Effector memory CD8-positive, alpha-beta T cell (primary cell): Measurements from ENCODE around the gene CA14.
"Not testable (repeated sequence)": the region's sequence is repeated elsewhere in the genome, so short reads cannot be mapped to it uniquely, and the experiment has no call there.

ENCODE experiments used
- ATAC-seq: fragments of 150-1000 bp; cut with Tn5 transposase; replicated peaks from 2 replicates; pipeline ENCODE4 v1.10.0; 2021; ENCODE audit warnings: mild to moderate bottlenecking, moderate library complexity
- DNase-seq, 3 experiments: peaks; one replicate each; pipeline ENCODE4 v3.0.0; 2021
- H3K27ac Mint-ChIP-seq, 2 donors: one replicate each; pipeline ENCODE4 v1.8.0; 2022; ENCODE audit warnings: mild to moderate bottlenecking in 2 of 2, mixed read lengths in 2 of 2, moderate library complexity in 2 of 2
- H3K27me3 Mint-ChIP-seq, 2 donors: one replicate each; pipeline ENCODE4 v1.8.0; 2022; ENCODE audit warnings: mixed read lengths in 2 of 2
- H3K36me3 Mint-ChIP-seq: one replicate; pipeline ENCODE4 v1.8.0; 2022; ENCODE audit warnings: mild to moderate bottlenecking, moderate library complexity, mixed read lengths; ENCODE audit not compliant: insufficient read depth
- H3K4me1 Mint-ChIP-seq, 2 donors: one replicate each; pipeline ENCODE4 v1.8.0; 2022; ENCODE audit warnings: low read depth in 2 of 2, mixed read lengths in 2 of 2
- H3K4me3 Mint-ChIP-seq, 2 donors: one replicate each; pipeline ENCODE4 v1.8.0; 2022; ENCODE audit warnings: mild to moderate bottlenecking in 2 of 2, mixed read lengths in 2 of 2, moderate library complexity in 2 of 2
- H3K9me3 Mint-ChIP-seq, 2 donors: one replicate each; pipeline ENCODE4 v1.8.0; 2022; ENCODE audit warnings: mixed read lengths in 2 of 2
- total RNA-seq, 9 experiments: gene quantifications; one replicate each; lab custom pipeline; 2026; lab: John Stamatoyannopoulos, UW

Gene CA14
- total RNA-seq, result 0 to 0.10 (median 0) reads per million in 9 experiments

- peak within 1 kb of the TSS in 1 of 2 donors; percentile 18 for H3K4me3 Mint-ChIP-seq
- DNase-seq (no peak), ATAC-seq (no peak)
- H3K27me3 Mint-ChIP-seq, result peaks cover 44 to 49% of the 10 kb centered on the region in 2 donors
- H3K27ac Mint-ChIP-seq, result peak within 1 kb of the TSS in 1 of 2 donors; percentile 59
- peaks cover 10 to 14% of the 10 kb centered on the region in 2 donors for H3K4me1 Mint-ChIP-seq
- no peaks in the 10 kb centered on the region for H3K36me3 Mint-ChIP-seq
- H3K9me3 Mint-ChIP-seq, result no peaks in the 10 kb centered on the region
These were observed at the start of gene CA14 for GRCh38 chr1:150257624-150258585. CA14 (plus strand) TSS chr1:150257774; CDS start chr1:150258129, 355 bp downstream.

GRCh38 chr1:150208460-150208859 lies 49.1 kb upstream of the CA14 start:
- not testable (repeated sequence) for H3K36me3 Mint-ChIP-seq, H3K9me3 Mint-ChIP-seq, H3K4me1 Mint-ChIP-seq, ATAC-seq, H3K27ac Mint-ChIP-seq, DNase-seq, H3K27me3 Mint-ChIP-seq, H3K4me3 Mint-ChIP-seq

GRCh38 chr1:150210091-150210490 lies 47.5 kb upstream of the CA14 start:
- DNase-seq (no peak), ATAC-seq (no peak)
- Mint-ChIP-seq H3K9me3 (no peaks in the 10 kb centered on the region), H3K27ac (no peak overlapping the region), H3K27me3 (no peaks in the 10 kb centered on the region), H3K4me1 (peaks cover 12 to 16% of the 10 kb centered on the region in 2 donors), H3K36me3 (peaks cover 12% of the 10 kb centered on the region), H3K4me3 (no peak overlapping the region)

- no peaks in the 10 kb centered on the region for H3K9me3 Mint-ChIP-seq
- peaks cover 12% of the 10 kb centered on the region for H3K36me3 Mint-ChIP-seq
- no peak for DNase-seq
- H3K4me3 Mint-ChIP-seq, result no peak overlapping the region
- H3K4me1 Mint-ChIP-seq, result peaks cover 12 to 16% of the 10 kb centered on the region in 2 donors
- no peak overlapping the region for H3K27ac Mint-ChIP-seq
- no peak for ATAC-seq
- H3K27me3 Mint-ChIP-seq, result no peaks in the 10 kb centered on the region
These were observed 46.9 kb upstream of the CA14 start for GRCh38 chr1:150210706-150211105.

GRCh38 chr1:150212070-150212469 lies 45.5 kb upstream of the CA14 start:
- Mint-ChIP-seq H3K27ac (no peak overlapping the region), H3K36me3 (peaks cover 16% of the 10 kb centered on the region), H3K4me3 (no peak overlapping the region), H3K27me3 (no peaks in the 10 kb centered on the region), H3K9me3 (no peaks in the 10 kb centered on the region), H3K4me1 (peaks cover 12 to 16% of the 10 kb centered on the region in 2 donors)
- ATAC-seq (no peak), DNase-seq (no peak)

- H3K36me3 Mint-ChIP-seq, result peaks cover 16% of the 10 kb centered on the region
- ATAC-seq, result peak; percentile 99
These were observed 44.1 kb upstream of the CA14 start for GRCh38 chr1:150213170-150214098.

GRCh38 chr1:150214099-150214756 lies 43.3 kb upstream of the CA14 start:
- H3K27ac Mint-ChIP-seq, result peak overlapping the region; percentile 88 to 91
- H3K4me3 Mint-ChIP-seq, result peak overlapping the region; percentile 78 to 82
- DNase-seq, ATAC-seq, H3K27me3 Mint-ChIP-seq, H3K9me3 Mint-ChIP-seq: not testable (repeated sequence)
- H3K4me1 Mint-ChIP-seq, result peaks cover 12 to 16% of the 10 kb centered on the region in 2 donors
- H3K36me3 Mint-ChIP-seq, result peaks cover 19% of the 10 kb centered on the region

More at GRCh38 chr1:150213170-150214098, 44.1 kb upstream of the CA14 start:
- no peaks in the 10 kb centered on the region for H3K9me3 Mint-ChIP-seq
- H3K27me3 Mint-ChIP-seq, result no peaks in the 10 kb centered on the region
- peaks cover 12 to 16% of the 10 kb centered on the region in 2 donors for H3K4me1 Mint-ChIP-seq
- H3K4me3 Mint-ChIP-seq, result peak overlapping the region; percentile 78 to 82
- peak; percentile 82 to 88 (median 82) for DNase-seq
- peak overlapping the region; percentile 88 to 91 for H3K27ac Mint-ChIP-seq

GRCh38 chr1:150215855-150216254 lies 41.7 kb upstream of the CA14 start:
- ATAC-seq, H3K27ac Mint-ChIP-seq: not testable (repeated sequence)

GRCh38 chr1:150221552-150221951 lies 36.0 kb upstream of the CA14 start:
- peak in 1 of 3 experiments; percentile 29 for DNase-seq
- ATAC-seq, result peak; percentile 56
- H3K36me3 Mint-ChIP-seq, result peaks cover 54% of the 10 kb centered on the region

More at GRCh38 chr1:150215855-150216254, 41.7 kb upstream of the CA14 start:
- not testable (repeated sequence) for H3K4me3 Mint-ChIP-seq, H3K9me3 Mint-ChIP-seq, DNase-seq, H3K27me3 Mint-ChIP-seq
- Mint-ChIP-seq H3K4me1 (peaks cover 12 to 16% of the 10 kb centered on the region in 2 donors), H3K36me3 (peaks cover 27% of the 10 kb centered on the region)

GRCh38 chr1:150224983-150225382 lies 32.6 kb upstream of the CA14 start:
- Mint-ChIP-seq H3K36me3 (peaks cover 79% of the 10 kb centered on the region), H3K4me1 (no peaks in the 10 kb centered on the region), H3K9me3 (no peaks in the 10 kb centered on the region), H3K27ac (peak overlapping the region in 1 of 2 donors; percentile 3), H3K27me3 (no peaks in the 10 kb centered on the region), H3K4me3 (no peak overlapping the region)
- no peak for ATAC-seq
- DNase-seq, result no peak

More at GRCh38 chr1:150221552-150221951, 36.0 kb upstream of the CA14 start:
- H3K27me3 Mint-ChIP-seq, result no peaks in the 10 kb centered on the region
- H3K9me3 Mint-ChIP-seq, result no peaks in the 10 kb centered on the region
- H3K27ac Mint-ChIP-seq, result no peak overlapping the region
- H3K4me3 Mint-ChIP-seq, result no peak overlapping the region
- H3K4me1 Mint-ChIP-seq, result no peaks in the 10 kb centered on the region

- no peak overlapping the region for H3K4me3 Mint-ChIP-seq
- no peaks in the 10 kb centered on the region for H3K4me1 Mint-ChIP-seq
- H3K27me3 Mint-ChIP-seq, result no peaks in the 10 kb centered on the region
- H3K36me3 Mint-ChIP-seq, result peaks cover 80% of the 10 kb centered on the region
- H3K9me3 Mint-ChIP-seq, result no peaks in the 10 kb centered on the region
- no peak for DNase-seq
- peak overlapping the region; percentile 3 to 38 for H3K27ac Mint-ChIP-seq
- ATAC-seq, result no peak
These were observed 32.0 kb upstream of the CA14 start for GRCh38 chr1:150225546-150225945.

- Mint-ChIP-seq H3K27me3 (no peaks in the 10 kb centered on the region), H3K4me1 (no peaks in the 10 kb centered on the region), H3K4me3 (no peak overlapping the region), H3K9me3 (no peaks in the 10 kb centered on the region), H3K36me3 (peaks cover 88% of the 10 kb centered on the region), H3K27ac (no peak overlapping the region)
- DNase-seq (no peak), ATAC-seq (no peak)
These were observed 31.1 kb upstream of the CA14 start for GRCh38 chr1:150226486-150226885.
